Measurements from ENCODE around the gene CHD1.

DNA sequence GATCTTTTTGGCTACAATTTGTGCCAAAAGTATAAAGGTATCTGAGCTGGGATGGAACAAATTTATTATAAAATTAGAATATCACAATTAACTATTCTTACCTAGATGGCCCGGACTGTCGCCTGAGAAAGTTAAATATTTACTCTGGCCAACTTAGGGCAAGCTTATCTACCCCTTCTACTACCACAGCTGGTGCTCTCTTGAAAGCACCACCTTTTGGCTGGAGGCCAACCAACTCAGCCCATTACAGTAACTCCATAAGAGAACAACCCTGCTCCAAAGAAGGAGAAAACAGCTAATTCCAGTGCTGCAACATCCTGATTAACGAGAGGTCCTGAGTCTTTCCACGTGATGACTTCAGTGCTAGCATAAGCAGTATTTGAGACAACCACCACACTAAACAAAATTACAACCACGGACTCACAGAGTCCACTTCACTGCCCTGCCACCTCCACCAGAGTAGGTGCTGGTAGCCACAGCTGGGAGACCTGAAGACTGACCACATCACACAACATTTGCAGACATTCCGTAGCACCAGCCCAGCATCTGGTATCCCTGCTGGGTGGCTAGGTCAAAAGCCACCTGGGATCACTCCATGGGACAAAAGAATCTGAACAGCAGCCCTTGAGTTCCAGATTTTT is 112.1 kb downstream of the CHD1 start:
- no peak for TF ChIP-seq EZH2 (IDR thresholded peaks at IDR 0.05; ENCODE audit: borderline replicate concordance, low read length)
- TF ChIP-seq, protein P1, sequence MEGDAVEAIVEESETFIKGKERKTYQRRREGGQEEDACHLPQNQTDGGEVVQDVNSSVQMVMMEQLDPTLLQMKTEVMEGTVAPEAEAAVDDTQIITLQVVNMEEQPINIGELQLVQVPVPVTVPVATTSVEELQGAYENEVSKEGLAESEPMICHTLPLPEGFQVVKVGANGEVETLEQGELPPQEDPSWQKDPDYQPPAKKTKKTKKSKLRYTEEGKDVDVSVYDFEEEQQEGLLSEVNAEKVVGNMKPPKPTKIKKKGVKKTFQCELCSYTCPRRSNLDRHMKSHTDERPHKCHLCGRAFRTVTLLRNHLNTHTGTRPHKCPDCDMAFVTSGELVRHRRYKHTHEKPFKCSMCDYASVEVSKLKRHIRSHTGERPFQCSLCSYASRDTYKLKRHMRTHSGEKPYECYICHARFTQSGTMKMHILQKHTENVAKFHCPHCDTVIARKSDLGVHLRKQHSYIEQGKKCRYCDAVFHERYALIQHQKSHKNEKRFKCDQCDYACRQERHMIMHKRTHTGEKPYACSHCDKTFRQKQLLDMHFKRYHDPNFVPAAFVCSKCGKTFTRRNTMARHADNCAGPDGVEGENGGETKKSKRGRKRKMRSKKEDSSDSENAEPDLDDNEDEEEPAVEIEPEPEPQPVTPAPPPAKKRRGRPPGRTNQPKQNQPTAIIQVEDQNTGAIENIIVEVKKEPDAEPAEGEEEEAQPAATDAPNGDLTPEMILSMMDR (conservative IDR thresholded peaks at IDR 0.05 in 1 of 2, IDR thresholded peaks at IDR 0.05 in 1 of 2; ENCODE audit: extremely low read depth in 1 of 2, insufficient read depth in 1 of 2, low read depth in 1 of 2, low read length in 2 of 2): no peak
